ENCODE measurements around the gene TBCCD1. TPM values are rescaled to one million over a fixed set of nuclear protein-coding genes. Genes with fewer than 3 reads are reported as not detected.
"Not testable (repeated sequence)": the region's sequence is repeated elsewhere in the genome, so short reads cannot be mapped to it uniquely, and the experiment has no call there.

Gene TBCCD1
- polyA plus RNA-seq, 1 donor (not counting 4 experiments of a cell fraction or from before 2014, with no cell fraction given), result 15.8 TPM

DNA sequence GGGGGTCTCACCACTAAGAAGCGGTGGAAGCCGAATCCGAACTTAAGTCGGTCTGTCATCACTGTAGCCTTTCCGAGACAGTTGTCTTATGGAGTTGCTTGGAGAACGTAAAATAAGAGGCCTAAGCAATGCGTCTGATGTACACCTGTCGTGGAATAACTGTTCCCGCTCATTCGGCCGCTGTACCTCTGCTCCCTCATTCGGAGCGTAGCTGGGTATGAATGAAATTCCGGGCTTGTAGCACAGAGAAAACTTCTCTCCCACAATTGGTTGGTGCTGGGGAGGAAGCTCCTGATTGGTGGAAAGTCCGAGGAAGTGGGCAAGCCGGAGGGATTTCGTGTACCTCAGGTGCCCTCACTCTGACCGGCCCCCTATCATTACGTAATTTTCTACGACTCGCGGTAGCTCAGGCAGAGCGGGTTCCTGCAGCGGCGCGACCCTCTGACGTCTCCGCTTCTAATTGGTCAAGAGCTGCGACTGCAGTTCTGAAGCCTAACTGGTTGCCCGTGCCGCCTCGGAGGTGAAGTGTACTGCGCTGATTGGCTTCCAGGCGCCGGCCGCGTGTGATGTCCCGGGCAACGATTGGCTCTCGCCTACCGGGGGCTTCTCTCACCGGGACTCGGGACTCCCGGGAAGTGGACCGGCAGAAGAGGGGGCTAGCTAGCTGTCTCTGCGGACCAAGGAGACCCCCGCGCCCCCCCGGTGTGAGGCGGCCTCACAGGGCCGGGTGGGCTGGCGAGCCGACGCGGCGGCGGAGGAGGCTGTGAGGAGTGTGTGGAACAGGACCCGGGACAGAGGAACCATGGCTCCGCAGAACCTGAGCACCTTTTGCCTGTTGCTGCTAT, 3.2 kb upstream of the TBCCD1 start, which contains the start of gene DNAJB11:
Gene DNAJB11 (plus strand): TSS at position 625 of the 845 bp plus-strand sequence. CDS start 178 bp downstream, at position 803.
- peak within 1 kb of the TSS; percentile 89 for H3K9ac ChIP-seq (ENCODE audit: control insufficient read depth, extremely low read depth, insufficient read depth, low read length)
- H3K27me3 ChIP-seq (ENCODE audit: control insufficient read depth, extremely low read depth, insufficient read depth, low read length), result no peaks in the 10 kb centered on the region
- dilution Hi-C loops (cut with MboI; ENCODE audit: extremely low pct_ligation_motif_present, low sequenced_read_pairs), result no loop called here
- no peak for TF ChIP-seq EZH2 (IDR thresholded peaks at IDR 0.05; ENCODE audit: low read length)
- no peak for TF ChIP-seq CTCF (optimal IDR thresholded peaks at IDR 0.05 in 1 of 3, IDR thresholded peaks at IDR 0.05 in 1 of 3, conservative IDR thresholded peaks at IDR 0.05 in 1 of 3; ENCODE audit: extremely low read depth in 1 of 3, insufficient read depth in 2 of 3, low read length in 3 of 3)
- H3K4me1 ChIP-seq (ENCODE audit: control insufficient read depth, extremely low read depth, insufficient read depth, low read length), result peaks cover 14% of the 10 kb centered on the region
- peak; percentile 97 for DNase-seq (ENCODE audit: low read depth, low spot score)
- peak within 1 kb of the TSS; percentile 87 for H3K27ac ChIP-seq (ENCODE audit: control insufficient read depth, insufficient read depth, low read length)
- H3K4me3 ChIP-seq (ENCODE audit: control insufficient read depth in 2 of 3, extremely low read depth in 1 of 3, insufficient read depth in 2 of 3, low read depth in 1 of 3, low read length in 3 of 3), result peak within 1 kb of the TSS; percentile 73 to 87 (median 78)
- H2AFZ ChIP-seq (ENCODE audit: control insufficient read depth, low read length), result peak within 1 kb of the TSS; percentile 79
- peaks cover 43% of the 10 kb centered on the region for H3K79me2 ChIP-seq (ENCODE audit: control insufficient read depth, insufficient read depth, low read length)
- H4K20me1 ChIP-seq (ENCODE audit: control insufficient read depth, extremely low read depth, insufficient read depth, low read length), result no peaks in the 10 kb centered on the region
- peak; percentile 81 for FAIRE-seq
- H3K9me1 ChIP-seq (ENCODE audit: control insufficient read depth, extremely low read depth, insufficient read depth, low read length), result no peaks in the 10 kb centered on the region
- no peaks in the 10 kb centered on the region for H3K9me3 ChIP-seq (ENCODE audit: control insufficient read depth, low read depth, low read length)
- peaks cover 2 to 11% of the 10 kb centered on the region in 2 experiments for H3K36me3 ChIP-seq (ENCODE audit: control insufficient read depth in 2 of 2, extremely low read depth in 1 of 2, insufficient read depth in 2 of 2, low read length in 2 of 2)
- H3K4me2 ChIP-seq (ENCODE audit: control insufficient read depth, extremely low read depth, insufficient read depth, low read depth, low read length), result peak within 1 kb of the TSS; percentile 93

GRCh38 chr3:186569779-186570095, 2.6 kb upstream of the TBCCD1 start:
- H4K20me1 ChIP-seq (ENCODE audit: control insufficient read depth, extremely low read depth, insufficient read depth, low read length), result no peaks in the 10 kb centered on the region
- no peak for FAIRE-seq

GRCh38 chr3:186569361-186569760, 2.2 kb upstream of the TBCCD1 start:
- FAIRE-seq; H2AFZ ChIP-seq (ENCODE audit: control insufficient read depth, low read length); H3K27ac ChIP-seq (ENCODE audit: control insufficient read depth, insufficient read depth, low read length); DNase-seq (ENCODE audit: low read depth, low spot score); H3K27me3 ChIP-seq (ENCODE audit: control insufficient read depth, extremely low read depth, insufficient read depth, low read length); H4K20me1 ChIP-seq (ENCODE audit: control insufficient read depth, extremely low read depth, insufficient read depth, low read length); H3K9me3 ChIP-seq (ENCODE audit: control insufficient read depth, low read depth, low read length); dilution Hi-C loops (cut with MboI; ENCODE audit: extremely low pct_ligation_motif_present, low sequenced_read_pairs); H3K9me1 ChIP-seq (ENCODE audit: control insufficient read depth, extremely low read depth, insufficient read depth, low read length): not testable (repeated sequence)
- Histone ChIP-seq H3K9ac (ENCODE audit: control insufficient read depth, extremely low read depth, insufficient read depth, low read length) (peak overlapping the region; percentile 55), H3K79me2 (ENCODE audit: control insufficient read depth, insufficient read depth, low read length) (peaks cover 39% of the 10 kb centered on the region), H3K36me3 (ENCODE audit: control insufficient read depth in 2 of 2, extremely low read depth in 1 of 2, insufficient read depth in 2 of 2, low read length in 2 of 2) (peaks cover 2 to 11% of the 10 kb centered on the region in 2 experiments), H3K4me1 (ENCODE audit: control insufficient read depth, extremely low read depth, insufficient read depth, low read length) (peaks cover 14% of the 10 kb centered on the region), H3K4me3 (ENCODE audit: control insufficient read depth in 2 of 3, extremely low read depth in 1 of 3, insufficient read depth in 2 of 3, low read depth in 1 of 3, low read length in 3 of 3) (peak overlapping the region; percentile 46 to 87 (median 78)), H3K4me2 (ENCODE audit: control insufficient read depth, extremely low read depth, insufficient read depth, low read depth, low read length) (peak overlapping the region; percentile 90)

More at GRCh38 chr3:186569779-186570095, 2.6 kb upstream of the TBCCD1 start:
- peaks cover 42% of the 10 kb centered on the region for H3K79me2 ChIP-seq (ENCODE audit: control insufficient read depth, insufficient read depth, low read length)
- peak overlapping the region; percentile 5 for H3K27ac ChIP-seq (ENCODE audit: control insufficient read depth, insufficient read depth, low read length)
- DNase-seq (ENCODE audit: low read depth, low spot score), result no peak
- peak overlapping the region; percentile 58 for H2AFZ ChIP-seq (ENCODE audit: control insufficient read depth, low read length)
- no peaks in the 10 kb centered on the region for H3K9me1 ChIP-seq (ENCODE audit: control insufficient read depth, extremely low read depth, insufficient read depth, low read length)
- peak overlapping the region; percentile 55 for H3K9ac ChIP-seq (ENCODE audit: control insufficient read depth, extremely low read depth, insufficient read depth, low read length)
- H3K4me1 ChIP-seq (ENCODE audit: control insufficient read depth, extremely low read depth, insufficient read depth, low read length), result peaks cover 14% of the 10 kb centered on the region
- no peaks in the 10 kb centered on the region for H3K27me3 ChIP-seq (ENCODE audit: control insufficient read depth, extremely low read depth, insufficient read depth, low read length)
- dilution Hi-C loops (cut with MboI; ENCODE audit: extremely low pct_ligation_motif_present, low sequenced_read_pairs), result no loop called here
- H3K9me3 ChIP-seq (ENCODE audit: control insufficient read depth, low read depth, low read length), result no peaks in the 10 kb centered on the region
- peak overlapping the region; percentile 90 for H3K4me2 ChIP-seq (ENCODE audit: control insufficient read depth, extremely low read depth, insufficient read depth, low read depth, low read length)
- H3K4me3 ChIP-seq (ENCODE audit: control insufficient read depth in 2 of 3, extremely low read depth in 1 of 3, insufficient read depth in 2 of 3, low read depth in 1 of 3, low read length in 3 of 3), result peak overlapping the region; percentile 46 to 87 (median 78)
- TF ChIP-seq EZH2 (IDR thresholded peaks at IDR 0.05; ENCODE audit: low read length), result no peak
- no peak for TF ChIP-seq CTCF (optimal IDR thresholded peaks at IDR 0.05 in 1 of 3, IDR thresholded peaks at IDR 0.05 in 1 of 3, conservative IDR thresholded peaks at IDR 0.05 in 1 of 3; ENCODE audit: extremely low read depth in 1 of 3, insufficient read depth in 2 of 3, low read length in 3 of 3)
- peaks cover 2 to 11% of the 10 kb centered on the region in 2 experiments for H3K36me3 ChIP-seq (ENCODE audit: control insufficient read depth in 2 of 2, extremely low read depth in 1 of 2, insufficient read depth in 2 of 2, low read length in 2 of 2)
